Tibial nerve (tissue), 4 donors: Measurements from ENCODE around the gene FFAR4. TPM values are rescaled to one million over a fixed set of nuclear protein-coding genes. Genes with fewer than 3 reads are reported as not detected.

Experiments used
- DNase-seq, 2 donors: peaks; one replicate each; pipeline ENCODE4 v3.0.0-alpha.2; 2019; ENCODE audit warnings: low spot score in 2 of 2
- H3K27ac ChIP-seq, 4 donors: fragments of 200-600 bp; sonication (generic) in 3 of 4; one replicate each; pipeline ENCODE4 v1.5.1; 2017 to 2019; ENCODE audit warnings: mild to moderate bottlenecking in 1 of 4
- H3K27me3 ChIP-seq, 2 donors: fragments of 200-600 bp; sonication (generic) in 1 of 2; one replicate each; pipeline versions ENCODE4 v1.5.1 to v1.6.0; 2017 to 2019
- H3K36me3 ChIP-seq, 3 donors: fragments of 200-600 bp; sonication (generic); one replicate each; pipeline ENCODE4 v1.5.1; 2018 to 2019
- H3K4me1 ChIP-seq, 4 donors: fragments of 200-600 bp; sonication (generic) in 3 of 4; one replicate each; pipeline ENCODE4 v1.5.1; 2017 to 2019
- H3K4me3 ChIP-seq, 4 donors: fragments of 200-600 bp; sonication (generic) in 3 of 4; one replicate each; pipeline ENCODE4 v1.5.1; 2017 to 2019; ENCODE audit warnings: mild to moderate bottlenecking in 1 of 4, moderate library complexity in 1 of 4
- H3K9me3 ChIP-seq, 4 donors: fragments of 200-600 bp; sonication (generic) in 3 of 4; one replicate each; pipeline ENCODE4 v1.5.1; 2017 to 2019
- CTCF ChIP-seq, 5 experiments: fragments of 200-600 bp in 3 of 5; fragments of 450-650 bp in 2 of 5; sonication (generic) in 3 of 5; IDR thresholded peaks; one replicate each; pipeline ENCODE4 v1.5.1; 2016 to 2019; ENCODE audit warnings: antibody characterized with exemption in 5 of 5, mild to moderate bottlenecking in 3 of 5, moderate library complexity in 2 of 5
- EP300 ChIP-seq, 2 donors: sonication (generic); formaldehyde crosslinking; IDR thresholded peaks; one replicate each; pipeline ENCODE4 v1.6.1; 2017; ENCODE audit warnings: antibody characterized with exemption in 2 of 2, mild to moderate bottlenecking in 1 of 2
- POLR2A ChIP-seq, 2 donors: fragments of 450-650 bp; IDR thresholded peaks; one replicate each; pipeline ENCODE4 v1.6.1; 2017; ENCODE audit warnings: antibody characterized with exemption in 2 of 2, mild to moderate bottlenecking in 2 of 2, moderate library complexity in 2 of 2
- WGBS, 2 donors: methylation state at CpG; one replicate each; pipeline ENCODE4 v1.1.5; 2018; 5-methylcytosine and 5-hydroxymethylcytosine counted together
- total RNA-seq, 4 donors: library from RNA; depleted of rRNA; stranded (reverse); fragments of >200 nt; gene quantifications; one replicate each; pipeline ENCODE4 v1.1.0, GENCODE V29; 2016

The FFAR4 gene
- total RNA-seq, 4 donors from 2014 or later = 0.39 to 1.5 (median 0.97) TPM

GRCh38 chr10:93572606-93573005 lies 6.1 kb downstream of the FFAR4 start:
- Histone ChIP-seq H3K27me3 (peaks cover 0 to 22% of the 10 kb centered on the region in 2 donors), H3K4me1 (peaks cover 0 to 8% (median 3%) of the 10 kb centered on the region in 4 donors), H3K27ac (no peak overlapping the region), H3K9me3 (no peaks in the 10 kb centered on the region), H3K4me3 (no peak overlapping the region), H3K36me3 (no peaks in the 10 kb centered on the region)
- TF ChIP-seq CTCF (IDR thresholded peaks at IDR 0.05) (no peak), EP300 (IDR thresholded peaks at IDR 0.05) (no peak), POLR2A (IDR thresholded peaks at IDR 0.05) (no peak)
- no peak for DNase-seq
- 92% methylated on average over 2 of the region's 2 CpGs for WGBS, 2 donors

- peaks cover 0 to 15% of the 10 kb centered on the region in 2 donors for H3K27me3 ChIP-seq
- WGBS, 2 donors = 49 to 50% methylated on average over 10 of the region's 10 CpGs
- TF ChIP-seq CTCF (IDR thresholded peaks at IDR 0.05) = no peak
- peak in 1 of 2 donors; percentile 44 for TF ChIP-seq EP300 (IDR thresholded peaks at IDR 0.05)
- H3K9me3 ChIP-seq = no peaks in the 10 kb centered on the region
- DNase-seq = peak in 1 of 2 donors; percentile 15
- peaks cover 0 to 6% (median under 1%) of the 10 kb centered on the region in 4 donors for H3K4me1 ChIP-seq
- H3K4me3 ChIP-seq = no peak overlapping the region
- H3K27ac ChIP-seq = no peak overlapping the region
- H3K36me3 ChIP-seq = no peaks in the 10 kb centered on the region
These were observed 6.8 kb downstream of the FFAR4 start for GRCh38 chr10:93573051-93573909.

- peaks cover 0 to 10% of the 10 kb centered on the region in 2 donors for H3K27me3 ChIP-seq
- no peaks in the 10 kb centered on the region for H3K9me3 ChIP-seq
- H3K4me3 ChIP-seq = no peak overlapping the region
- peaks cover 0 to 6% (median 0%) of the 10 kb centered on the region in 4 donors for H3K4me1 ChIP-seq
- no peak for DNase-seq
- no peak for TF ChIP-seq POLR2A (IDR thresholded peaks at IDR 0.05)
- TF ChIP-seq EP300 (IDR thresholded peaks at IDR 0.05) = no peak
- TF ChIP-seq CTCF (IDR thresholded peaks at IDR 0.05) = no peak
- H3K36me3 ChIP-seq = no peaks in the 10 kb centered on the region
- no peak overlapping the region for H3K27ac ChIP-seq
- 79 to 80% methylated on average over 3 of the region's 3 CpGs for WGBS, 2 donors
These were observed 7.5 kb downstream of the FFAR4 start for GRCh38 chr10:93573924-93574323.

GRCh38 chr10:93576888-93577287 lies 10.4 kb downstream of the FFAR4 start:
- Histone ChIP-seq H3K27me3 (no peaks in the 10 kb centered on the region), H3K36me3 (no peaks in the 10 kb centered on the region), H3K4me3 (no peak overlapping the region), H3K9me3 (no peaks in the 10 kb centered on the region), H3K4me1 (peaks cover 0 to 6% (median 0%) of the 10 kb centered on the region in 4 donors), H3K27ac (no peak overlapping the region)
- DNase-seq = no peak
- 37 to 57% methylated on average over 3 of the region's 3 CpGs for WGBS, 2 donors
- TF ChIP-seq CTCF (IDR thresholded peaks at IDR 0.05) = no peak
- TF ChIP-seq EP300 (IDR thresholded peaks at IDR 0.05) = no peak
- TF ChIP-seq POLR2A (IDR thresholded peaks at IDR 0.05) = no peak

GRCh38 chr10:93577565-93577964 lies 11.1 kb downstream of the FFAR4 start:
- 83 to 90% methylated on average over 3 of the region's 3 CpGs for WGBS, 2 donors
- DNase-seq = no peak
- H3K27me3 ChIP-seq = no peaks in the 10 kb centered on the region

More at GRCh38 chr10:93577565-93577964, 11.1 kb downstream of the FFAR4 start:
- no peaks in the 10 kb centered on the region for H3K36me3 ChIP-seq
- no peak overlapping the region for H3K4me3 ChIP-seq
- no peaks in the 10 kb centered on the region for H3K9me3 ChIP-seq
- TF ChIP-seq POLR2A (IDR thresholded peaks at IDR 0.05) = no peak
- no peak for TF ChIP-seq EP300 (IDR thresholded peaks at IDR 0.05)
- no peak for TF ChIP-seq CTCF (IDR thresholded peaks at IDR 0.05)
- peaks cover 0 to 6% (median 0%) of the 10 kb centered on the region in 4 donors for H3K4me1 ChIP-seq
- no peak overlapping the region for H3K27ac ChIP-seq
